IPS-11a (cell line): ENCODE data around the gene MAPK8IP3.

Experiments used
- H3K4me3 ChIP-seq: one replicate; pipeline ENCODE4 v1.5.1; 2013; ENCODE audit warnings: low read depth, low read length, control low read depth

Gene MAPK8IP3

GRCh38 chr16:1705688-1706385 is at the start of gene MAPK8IP3:
TSS of gene MAPK8IP3 (plus strand) at chr16:1706195. CDS start at chr16:1706340, 145 bp downstream.
- H3K4me3 ChIP-seq: peak within 1 kb of the TSS; percentile 98

- H3K4me3 ChIP-seq: no peak overlapping the region
Measured at GRCh38 chr16:1656808-1657617, 49.0 kb upstream of the MAPK8IP3 start.

GRCh38 chr16:1657841-1658240 is 48.2 kb upstream of the MAPK8IP3 start:
- no peak overlapping the region for H3K4me3 ChIP-seq

GRCh38 chr16:1659031-1659430 is 47.0 kb upstream of the MAPK8IP3 start:
- no peak overlapping the region for H3K4me3 ChIP-seq

- no peak overlapping the region for H3K4me3 ChIP-seq
Measured at GRCh38 chr16:1661826-1662225, 44.2 kb upstream of the MAPK8IP3 start.

- H3K4me3 ChIP-seq: no peak overlapping the region
Measured at GRCh38 chr16:1662543-1662942, 43.5 kb upstream of the MAPK8IP3 start.

GRCh38 chr16:1665829-1666228 is 40.2 kb upstream of the MAPK8IP3 start:
- H3K4me3 ChIP-seq: no peak overlapping the region

GRCh38 chr16:1666316-1666715 is 39.7 kb upstream of the MAPK8IP3 start:
- H3K4me3 ChIP-seq: no peak overlapping the region

GRCh38 chr16:1667271-1667670 is 38.7 kb upstream of the MAPK8IP3 start:
- H3K4me3 ChIP-seq: no peak overlapping the region

- no peak overlapping the region for H3K4me3 ChIP-seq
Measured at GRCh38 chr16:1667916-1668315, 38.1 kb upstream of the MAPK8IP3 start.

GRCh38 chr16:1668612-1669319 is 37.2 kb upstream of the MAPK8IP3 start:
- H3K4me3 ChIP-seq: no peak overlapping the region

GRCh38 chr16:1669698-1670097 is 36.3 kb upstream of the MAPK8IP3 start:
- H3K4me3 ChIP-seq: no peak overlapping the region

GRCh38 chr16:1670371-1670770 is 35.6 kb upstream of the MAPK8IP3 start:
- H3K4me3 ChIP-seq: no peak overlapping the region

GRCh38 chr16:1670866-1671265 is 35.1 kb upstream of the MAPK8IP3 start:
- H3K4me3 ChIP-seq: no peak overlapping the region

GRCh38 chr16:1673424-1674151 is 32.4 kb upstream of the MAPK8IP3 start:
- H3K4me3 ChIP-seq: no peak overlapping the region

- H3K4me3 ChIP-seq: no peak overlapping the region
Measured at GRCh38 chr16:1674306-1674705, 31.7 kb upstream of the MAPK8IP3 start.

- no peak overlapping the region for H3K4me3 ChIP-seq
Measured at GRCh38 chr16:1674751-1675664, 31.0 kb upstream of the MAPK8IP3 start.

- H3K4me3 ChIP-seq: no peak overlapping the region
Measured at GRCh38 chr16:1676661-1677060, 29.3 kb upstream of the MAPK8IP3 start.

GRCh38 chr16:1677339-1677738 is 28.7 kb upstream of the MAPK8IP3 start:
- H3K4me3 ChIP-seq: no peak overlapping the region

- peak within 1 kb of the TSS; percentile 89 for H3K4me3 ChIP-seq
Measured at GRCh38 chr16:1677942-1678499, 28.0 kb upstream of the MAPK8IP3 start, which contains the start of gene JPT2. TSS of gene JPT2 (plus strand) at chr16:1678279. CDS start at chr16:1678313, 34 bp downstream.
